ENCODE measurements around the gene MEGF11.
"Not testable (repeated sequence)": the region's sequence is repeated elsewhere in the genome, so short reads cannot be mapped to it uniquely, and the experiment has no call there.

MEGF11 gene

GRCh38 chr15:66014022-66014421 is 239.5 kb downstream of the MEGF11 start:
- no peak for DNase-seq (ENCODE audit: low spot score)
- no peak for FAIRE-seq

DNA sequence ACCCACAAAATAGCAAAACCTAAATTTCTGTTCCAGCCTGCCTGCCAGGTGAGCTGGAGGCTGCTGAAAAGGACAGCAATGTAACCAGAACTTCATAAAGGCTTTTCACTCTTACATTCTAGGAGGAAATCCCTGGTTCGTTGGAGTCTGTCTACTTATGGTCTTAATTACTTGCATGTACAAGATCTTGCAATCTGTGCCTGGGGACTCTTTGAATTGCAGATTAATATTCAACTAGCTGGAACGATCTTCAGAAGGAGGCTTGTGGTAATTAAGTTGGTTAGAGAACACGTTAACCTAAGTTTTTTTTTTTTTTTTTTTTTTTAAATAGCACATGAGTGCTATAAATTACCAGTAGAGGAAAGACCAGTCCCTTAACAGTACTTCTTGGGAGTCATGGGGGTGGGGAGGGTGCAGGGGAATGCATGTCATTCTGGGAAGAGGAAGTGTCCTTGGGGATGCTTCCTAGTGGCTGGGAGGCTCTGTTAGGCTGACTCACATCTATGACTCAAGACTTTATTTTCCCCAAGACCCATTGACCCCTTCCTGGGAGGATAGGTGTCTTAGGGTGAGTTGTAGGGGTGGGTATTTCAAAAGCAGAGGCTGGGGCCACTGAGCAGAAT is 244.5 kb downstream of the MEGF11 start:
- DNase-seq (ENCODE audit: low spot score), result peak; percentile 70

DNA sequence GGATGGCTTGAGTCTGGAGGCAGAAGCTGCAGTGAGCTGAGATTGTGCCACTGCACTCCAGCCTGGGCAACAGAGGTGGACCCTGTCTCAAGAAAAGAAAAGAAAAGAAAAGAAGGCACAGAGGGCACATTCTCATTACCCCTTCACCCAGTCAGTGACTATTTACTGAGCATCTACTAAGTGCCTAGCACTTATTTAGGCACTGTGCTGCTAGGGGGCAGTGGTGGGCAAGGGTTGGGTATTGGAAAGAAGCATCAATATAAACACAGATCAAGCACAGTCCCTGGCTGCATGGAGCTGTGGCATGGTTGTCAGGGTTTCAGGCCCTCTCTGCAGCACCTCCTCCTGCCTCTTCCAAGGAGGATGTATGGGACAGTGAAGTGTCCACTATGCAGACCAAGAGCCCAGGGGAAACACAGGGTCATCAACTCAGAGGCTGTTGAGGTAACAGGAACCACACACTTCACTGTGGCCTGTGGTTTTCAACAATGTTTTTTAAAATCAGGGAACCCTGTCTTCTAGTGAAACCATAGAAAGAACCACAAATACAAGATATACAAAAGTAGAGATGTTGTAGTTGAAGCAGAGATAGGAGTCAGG is 245.8 kb downstream of the MEGF11 start:
- DNase-seq (ENCODE audit: low spot score) (no peak), FAIRE-seq (no peak)

More for the DNA sequence above, 244.5 kb downstream of the MEGF11 start:
- no peak for FAIRE-seq

- FAIRE-seq, result peak; percentile 40
- DNase-seq (ENCODE audit: low spot score), result no peak
Measured at GRCh38 chr15:66006986-66007385, 246.6 kb downstream of the MEGF11 start.

GRCh38 chr15:66004618-66005262 is 248.8 kb downstream of the MEGF11 start:
- FAIRE-seq, result no peak
- DNase-seq (ENCODE audit: low spot score), result peak; percentile 80

DNA sequence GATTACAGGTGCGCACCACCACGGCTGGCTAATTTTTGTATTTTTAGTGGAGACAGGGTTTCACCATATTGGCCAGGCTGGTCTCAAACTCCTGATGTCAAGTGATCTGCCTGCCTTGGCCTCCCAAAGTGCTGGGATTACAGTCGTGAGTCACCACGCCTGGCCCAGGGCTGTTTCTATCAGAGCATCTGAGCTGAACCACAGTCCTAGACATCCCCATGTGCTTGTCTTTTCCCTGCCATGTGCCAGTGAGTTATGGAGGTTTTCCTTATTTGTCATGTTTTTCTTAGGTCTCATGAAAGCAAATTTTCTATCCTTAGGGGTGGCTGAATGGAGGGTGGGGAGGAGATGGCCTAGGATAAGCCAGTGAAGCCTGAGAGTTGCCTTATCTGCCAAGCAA is 250.4 kb downstream of the MEGF11 start:
- FAIRE-seq; DNase-seq (ENCODE audit: low spot score): not testable (repeated sequence)

GRCh38 chr15:66001717-66002426 is 251.7 kb downstream of the MEGF11 start:
- FAIRE-seq (peak; percentile 46), DNase-seq (ENCODE audit: low spot score) (no peak)

DNA sequence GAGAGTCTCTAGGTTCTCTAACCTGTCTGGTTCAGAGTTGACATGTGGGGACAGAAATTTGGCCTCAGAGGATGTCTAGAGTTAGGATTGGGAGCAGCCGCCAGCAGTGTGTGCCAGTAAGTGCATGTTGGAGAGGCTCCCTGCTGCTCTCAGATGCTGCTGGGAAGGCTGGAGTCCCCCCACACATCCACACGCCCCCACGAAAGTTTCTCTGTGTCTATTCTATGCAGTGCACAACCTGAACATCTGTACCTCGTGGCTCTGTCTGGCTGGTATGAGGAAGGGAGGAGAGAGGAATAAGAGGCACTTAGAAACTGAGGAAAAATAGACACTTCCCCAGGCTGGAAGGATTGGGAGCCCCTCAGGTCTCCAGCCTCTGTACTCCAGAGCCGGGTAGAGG is 252.5 kb downstream of the MEGF11 start:
- DNase-seq (ENCODE audit: low spot score), result no peak
- no peak for FAIRE-seq

- DNase-seq (ENCODE audit: low spot score), result no peak
- FAIRE-seq, result peak; percentile 17
Measured at GRCh38 chr15:65998486-65998885, 255.1 kb downstream of the MEGF11 start.

- DNase-seq (ENCODE audit: low spot score), result no peak
- FAIRE-seq, result no peak
Measured at GRCh38 chr15:65996901-65997300, 256.6 kb downstream of the MEGF11 start.

GRCh38 chr15:65994832-65995231 is 258.7 kb downstream of the MEGF11 start:
- FAIRE-seq (no peak), DNase-seq (ENCODE audit: low spot score) (no peak)

- FAIRE-seq, result no peak
- DNase-seq (ENCODE audit: low spot score), result no peak
Measured at GRCh38 chr15:65993762-65994161, 259.8 kb downstream of the MEGF11 start.

- DNase-seq (ENCODE audit: low spot score) (no peak), FAIRE-seq (no peak)
Measured at GRCh38 chr15:65993236-65993635, 260.3 kb downstream of the MEGF11 start.

DNA sequence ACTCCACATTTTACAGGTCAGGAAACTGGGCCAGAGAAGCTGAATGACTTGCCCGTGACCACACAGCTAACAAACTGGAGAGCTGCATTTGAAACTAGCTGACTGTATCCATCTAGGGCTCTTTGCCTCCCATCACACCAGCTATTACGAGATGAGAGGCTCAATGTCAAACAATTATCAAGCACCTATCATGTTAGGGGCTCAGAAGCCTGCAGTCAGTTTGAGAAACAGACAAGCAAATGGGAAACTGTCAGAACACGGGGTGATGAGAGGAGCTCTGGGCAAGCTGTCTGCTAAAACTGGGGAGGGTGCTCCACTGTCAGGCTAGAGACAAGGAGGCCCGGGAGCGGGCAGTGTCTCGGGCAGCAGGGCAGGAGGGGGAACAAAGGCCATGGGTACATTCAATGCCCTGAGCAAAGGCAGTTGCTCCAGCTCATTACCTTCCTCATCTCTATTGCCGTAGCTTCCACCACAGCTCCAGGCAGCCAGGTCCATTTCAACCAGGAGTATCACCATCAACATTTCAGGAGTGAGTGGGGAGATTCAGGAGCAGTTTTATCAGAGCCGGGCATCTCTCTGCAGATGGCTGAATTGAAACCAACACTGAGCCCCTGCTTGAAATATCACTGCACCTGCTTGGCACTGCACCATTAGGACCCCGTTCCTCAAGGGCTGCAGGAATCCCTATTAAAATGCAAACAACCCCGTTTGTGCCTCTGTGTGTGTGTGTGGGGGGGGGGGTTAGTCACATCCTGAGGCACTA is 261.6 kb downstream of the MEGF11 start:
- DNase-seq (ENCODE audit: low spot score) (no peak), FAIRE-seq (no peak)

GRCh38 chr15:65990298-65990981 is 263.1 kb downstream of the MEGF11 start:
- no peak for DNase-seq (ENCODE audit: low spot score)
- FAIRE-seq, result no peak

- FAIRE-seq, result no peak
- no peak for DNase-seq (ENCODE audit: low spot score)
Measured at GRCh38 chr15:65987100-65987499, 266.4 kb downstream of the MEGF11 start.

- DNase-seq (ENCODE audit: low spot score), result no peak
- no peak for FAIRE-seq
Measured at GRCh38 chr15:65986416-65986815, 267.1 kb downstream of the MEGF11 start.

DNA sequence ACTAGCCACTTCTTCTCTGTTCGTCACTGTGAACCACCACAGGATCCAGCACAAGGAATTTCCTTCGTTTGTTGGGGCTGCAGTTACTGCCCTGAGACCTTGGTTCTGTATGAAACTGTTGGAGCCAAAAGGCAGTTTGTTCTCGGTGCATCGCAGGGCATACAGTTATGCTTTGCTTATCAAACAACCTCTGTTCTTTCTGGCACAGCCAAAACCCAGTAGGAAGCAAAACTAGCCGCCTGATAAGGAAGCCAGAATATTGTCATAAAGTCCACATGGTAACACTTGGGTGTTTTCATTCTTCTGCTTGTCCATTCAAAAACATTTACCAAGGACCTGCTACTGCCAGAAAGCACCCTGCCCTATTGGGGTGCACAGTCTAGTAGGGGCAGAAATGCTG is 268.2 kb downstream of the MEGF11 start:
- FAIRE-seq (peak; percentile 27), DNase-seq (ENCODE audit: low spot score) (no peak)

- FAIRE-seq (no peak), DNase-seq (ENCODE audit: low spot score) (no peak)
Measured at GRCh38 chr15:65982627-65983322, 270.8 kb downstream of the MEGF11 start.

Measured in urothelium cell line (cell line).